Measurements from ENCODE around the gene PURA. TPM values are rescaled to one million over a fixed set of nuclear protein-coding genes. Genes with fewer than 3 reads are reported as not detected.

The PURA gene
- total RNA-seq, 1 experiment from 2014 or later: 16.9 TPM

Other genes with a start within 250 kb of the PURA start
- 20.2 TPM for gene NRG2, start 70.8 kb upstream of the PURA start, total RNA-seq (2021; ENCODE audit: unreplicated experiment)
- 7.7 TPM for gene IGIP, start 11.8 kb downstream of the PURA start, total RNA-seq (2021; ENCODE audit: unreplicated experiment)
- gene CYSTM1, start 61.1 kb downstream of the PURA start, total RNA-seq (2021; ENCODE audit: unreplicated experiment): 126 TPM
- 54.4 TPM for gene PFDN1, start 189.0 kb downstream of the PURA start, total RNA-seq (2021; ENCODE audit: unreplicated experiment)
- gene HBEGF, start 232.5 kb downstream of the PURA start, total RNA-seq (2021; ENCODE audit: unreplicated experiment): 5.0 TPM
- gene SLC4A9, start 246.1 kb downstream of the PURA start, total RNA-seq (2021; ENCODE audit: unreplicated experiment): not detected

Measured in Panc1 (cell line).